GM13976 (cell line): Measurements from ENCODE around the gene MINK1.
A peak's percentile ranks its signal among the peaks of the same experiment; 100 is the strongest.

Experiments
- DNase-seq: peaks from one replicate; pipeline ENCODE4 v3.0.0; 2012; ENCODE audit warnings: low spot score
- CTCF ChIP-seq: IDR thresholded peaks from 2 replicates; pipeline ENCODE4 v1.5.1; 2012; ENCODE audit warnings: borderline replicate concordance, mild to moderate bottlenecking; ENCODE audit not compliant: insufficient read depth; ENCODE audit errors: extremely low read depth, missing control alignments, control extremely low read depth
- in situ Hi-C: fragments of 300-500 bp; cut with MboI; formaldehyde crosslinking; loops from one replicate; pipeline ENCODE4 v1.12.0; 2022; ENCODE audit warnings: low sequenced_read_pairs, mixed read lengths, inconsistent platforms; ENCODE audit not compliant: unreplicated experiment

MINK1 gene

GRCh38 chr17:4944554-4945175 lies 111.5 kb downstream of the MINK1 start:
- in situ Hi-C loops, result no loop called here
- DNase-seq, result no peak
- no peak for TF ChIP-seq CTCF

GRCh38 chr17:4945176-4945943 lies 112.2 kb downstream of the MINK1 start:
- TF ChIP-seq CTCF, result no peak
- peak; percentile 76 for DNase-seq
- in situ Hi-C loops, result no loop called here

GRCh38 chr17:4945944-4946280 lies 112.8 kb downstream of the MINK1 start:
- DNase-seq, result no peak
- no peak for TF ChIP-seq CTCF
- in situ Hi-C loops, result no loop called here

- in situ Hi-C loops, result no loop called here
- TF ChIP-seq CTCF, result no peak
- no peak for DNase-seq
Observed at GRCh38 chr17:4946312-4946976, 113.3 kb downstream of the MINK1 start.

GRCh38 chr17:4947010-4947410 lies 113.9 kb downstream of the MINK1 start:
- in situ Hi-C loops, result no loop called here
- no peak for DNase-seq
- no peak for TF ChIP-seq CTCF
